H1 (cell line): ENCODE results near the gene C6orf58. TPM values are rescaled to one million over a fixed set of nuclear protein-coding genes. Genes with fewer than 3 reads are reported as not detected.

Experiments
- CTCF ChIA-PET: fragments of 300-600 bp; sonication (Branson Sonifier 250); formaldehyde crosslinking; loops from one replicate; lab custom pipeline; 2021; ENCODE audit not compliant: partially characterized antibody; lab: Charles Lee
- POLR2A ChIA-PET: fragments of 300-600 bp; sonication (Branson Sonifier 250); formaldehyde crosslinking; loops from one replicate; lab custom pipeline; 2021; ENCODE audit warnings: inconsistent platforms; ENCODE audit not compliant: partially characterized antibody; lab: Charles Lee
- DNase-seq, 2 experiments: peaks; one replicate each; pipeline versions ENCODE4 v3.0.0 to v3.0.0-alpha.2; 2010 to 2022; ENCODE audit warnings: low spot score in 2 of 2, low read depth in 1 of 2, mixed read lengths in 1 of 2
- FAIRE-seq: peaks from 2 replicates; lab custom pipeline; 2011; peaks lifted over from hg19 to GRCh38; lab: Jason Lieb, UNC
- H2AFZ ChIP-seq: 2 replicates; pipeline ENCODE4 v1.8.1; 2012; ENCODE audit warnings: low read length, inconsistent platforms
- H2AK5ac ChIP-seq: 2 replicates; pipeline ENCODE4 v1.6.1; 2013; ENCODE audit warnings: low read depth, low read length
- H2BK120ac ChIP-seq: replicated peaks from 2 replicates; pipeline ENCODE3; 2013; ENCODE audit warnings: low read depth, low read length, inconsistent platforms
- H2BK12ac ChIP-seq: 2 replicates; pipeline ENCODE4 v1.6.1; 2013; ENCODE audit warnings: low read depth, low read length
- H2BK15ac ChIP-seq: 2 replicates; pipeline ENCODE4 v1.6.1; 2013; ENCODE audit warnings: low read length
- H2BK20ac ChIP-seq: 2 replicates; pipeline ENCODE4 v1.6.1; 2013; ENCODE audit warnings: low read length
- H2BK5ac ChIP-seq: 2 replicates; pipeline ENCODE4 v1.6.1; 2013; ENCODE audit warnings: low read depth, low read length
- H3K14ac ChIP-seq: 2 replicates; pipeline ENCODE4 v1.6.1; 2013; ENCODE audit warnings: inconsistent platforms; ENCODE audit not compliant: insufficient read length
- H3K18ac ChIP-seq: 2 replicates; pipeline ENCODE4 v1.6.1; 2013; ENCODE audit warnings: low read length; ENCODE audit errors: extremely low read depth
- H3K23ac ChIP-seq: 2 replicates; pipeline ENCODE4 v1.6.1; 2013; ENCODE audit warnings: inconsistent platforms; ENCODE audit not compliant: insufficient read length
- H3K23me2 ChIP-seq: 2 replicates; pipeline ENCODE4 v1.6.1; 2013; ENCODE audit warnings: low read depth, low read length
- H3K27ac ChIP-seq: 2 replicates; pipeline ENCODE4 v1.6.1; 2011; ENCODE audit warnings: low read depth, low read length, inconsistent platforms
- H3K27me3 ChIP-seq, 4 experiments: replicated peaks in 1 of 4; 1 replicate in 1 of 4; 2 replicates in 3 of 4; pipeline versions ENCODE4 v1.6.1 to v1.8.1; 2011 to 2013; ENCODE audit warnings: low read length in 3 of 4, mild to moderate bottlenecking in 3 of 4, inconsistent platforms in 2 of 4, mixed read lengths in 2 of 4, moderate library complexity in 1 of 4; ENCODE audit not compliant: control insufficient read depth in 3 of 4, insufficient read depth in 3 of 4; ENCODE audit errors: extremely low read depth in 1 of 4
- H3K36me3 ChIP-seq, 4 experiments: 2 replicates each; pipeline versions ENCODE4 v1.6.1 to v1.8.1; 2011 to 2013; ENCODE audit warnings: mild to moderate bottlenecking in 4 of 4, low read length in 3 of 4, moderate library complexity in 2 of 4, control low read depth in 1 of 4, inconsistent platforms in 1 of 4; ENCODE audit not compliant: insufficient read depth in 4 of 4, control insufficient read depth in 2 of 4
- H3K4ac ChIP-seq: replicated peaks from 2 replicates; pipeline ENCODE3; 2013; ENCODE audit warnings: low read length, low read depth, mixed read lengths, inconsistent platforms; ENCODE audit not compliant: insufficient read length
- H3K4me1 ChIP-seq, 4 experiments: replicated peaks in 1 of 4; 1 replicate in 1 of 4; 2 replicates in 3 of 4; pipeline versions ENCODE4 v1.6.1 to v1.8.1; 2011 to 2013; ENCODE audit warnings: low read length in 3 of 4, inconsistent platforms in 2 of 4, mixed read lengths in 1 of 4; ENCODE audit not compliant: insufficient read depth in 4 of 4, control insufficient read depth in 3 of 4
- H3K4me2 ChIP-seq, 2 experiments: 2 replicates each; pipeline versions ENCODE4 v1.6.1 to v1.8.1; 2011 to 2013; ENCODE audit warnings: low read depth in 2 of 2, low read length in 2 of 2, control low read depth in 1 of 2, inconsistent platforms in 1 of 2, mild to moderate bottlenecking in 1 of 2; ENCODE audit not compliant: insufficient read depth in 1 of 2
- H3K4me3 ChIP-seq, 4 experiments: fragments of 200-600, 300-600 bp in 1 of 4; sonication (generic), shearing (Covaris generic), sonication (Bioruptor Twin) in 1 of 4; 2 replicates each; pipeline versions ENCODE4 v1.5.1 to v1.8.1; 2011 to 2016; ENCODE audit warnings: low read length in 4 of 4, low read depth in 3 of 4, control low read depth in 2 of 4, inconsistent platforms in 2 of 4, mild to moderate bottlenecking in 2 of 4, mixed read lengths in 1 of 4, moderate library complexity in 1 of 4; ENCODE audit not compliant: insufficient read depth in 2 of 4; ENCODE audit errors: extremely low read depth in 1 of 4
- H3K56ac ChIP-seq: replicated peaks from 2 replicates; pipeline ENCODE3; 2013; ENCODE audit warnings: low read depth, mild to moderate bottlenecking, mixed read lengths, low read length, inconsistent platforms; ENCODE audit not compliant: insufficient read length
- H3K79me1 ChIP-seq: 2 replicates; pipeline ENCODE4 v1.6.1; 2013; ENCODE audit warnings: low read depth, low read length, control low read depth
- H3K79me2 ChIP-seq, 2 experiments: 2 replicates each; pipeline versions ENCODE4 v1.6.1 to v1.8.1; 2012 to 2013; ENCODE audit warnings: low read length in 2 of 2, mild to moderate bottlenecking in 2 of 2, inconsistent platforms in 1 of 2; ENCODE audit not compliant: insufficient read depth in 2 of 2, control insufficient read depth in 1 of 2
- H3K9ac ChIP-seq, 4 experiments: replicated peaks in 1 of 4; 1 replicate in 1 of 4; 2 replicates in 3 of 4; pipeline versions ENCODE4 v1.6.1 to v1.8.1; 2011 to 2013; ENCODE audit warnings: low read depth in 3 of 4, low read length in 3 of 4, control low read depth in 2 of 4, mild to moderate bottlenecking in 2 of 4, moderate library complexity in 2 of 4, inconsistent platforms in 1 of 4; ENCODE audit errors: extremely low read depth in 1 of 4
- H3K9me3 ChIP-seq, 2 experiments: 2 replicates each; pipeline versions ENCODE4 v1.6.1 to v1.8.1; 2012 to 2013; ENCODE audit warnings: mild to moderate bottlenecking in 2 of 2, moderate library complexity in 2 of 2, control low read depth in 1 of 2, inconsistent platforms in 1 of 2, low read depth in 1 of 2, low read length in 1 of 2, mixed read lengths in 1 of 2; ENCODE audit not compliant: insufficient read depth in 2 of 2
- H4K20me1 ChIP-seq, 2 experiments: replicated peaks in 1 of 2; 2 replicates each; pipeline versions ENCODE3 to v1.8.1; 2011 to 2013; ENCODE audit warnings: inconsistent platforms in 2 of 2, low read length in 2 of 2, mild to moderate bottlenecking in 1 of 2; ENCODE audit not compliant: insufficient read depth in 2 of 2, control insufficient read depth in 1 of 2
- H4K5ac ChIP-seq: 2 replicates; pipeline ENCODE4 v1.6.1; 2013; ENCODE audit warnings: low read length, low read depth, mixed read lengths, inconsistent platforms; ENCODE audit not compliant: insufficient read length
- H4K8ac ChIP-seq: 2 replicates; pipeline ENCODE4 v1.8.0; 2013; ENCODE audit warnings: mild to moderate bottlenecking, moderate library complexity, low read length, inconsistent platforms; ENCODE audit not compliant: insufficient read depth; ENCODE audit errors: extremely low read depth
- H4K91ac ChIP-seq: replicated peaks from 2 replicates; pipeline ENCODE3; 2013; ENCODE audit warnings: low read length, mixed read lengths, inconsistent platforms; ENCODE audit not compliant: insufficient read length
- ASH2L ChIP-seq: fragments of 200-600, 300-600 bp; sonication (generic); IDR thresholded peaks from one replicate; pipeline ENCODE4 v1.7.1; 2017; ENCODE audit warnings: low read length
- CEBPB ChIP-seq: IDR thresholded peaks from 2 replicates; pipeline ENCODE4 v1.6.1; 2012; ENCODE audit warnings: low read depth, low read length
- CHD1 ChIP-seq: IDR thresholded peaks from 2 replicates; pipeline ENCODE4 v1.6.1; 2012; ENCODE audit warnings: low read depth, low read length, improper control_type of control experiment
- HDAC2 ChIP-seq, 2 experiments: fragments of 300-600 bp in 1 of 2; sonication (generic) in 1 of 2; IDR thresholded peaks; 2 replicates each; pipeline ENCODE4 v1.6.1; 2011 to 2012; ENCODE audit warnings: low read depth in 2 of 2, low read length in 2 of 2, mild to moderate bottlenecking in 2 of 2, moderate library complexity in 2 of 2, borderline replicate concordance in 1 of 2, inconsistent platforms in 1 of 2
- RAD21 ChIP-seq, 2 experiments: IDR thresholded peaks in 1 of 2; conservative IDR thresholded peaks in 1 of 2; 2 replicates each; pipeline ENCODE4 v1.6.1; 2011; ENCODE audit warnings: low read depth in 2 of 2, low read length in 2 of 2, improper control_type of control experiment in 1 of 2, inconsistent platforms in 1 of 2, mild to moderate bottlenecking in 1 of 2, moderate library complexity in 1 of 2
- RNF2 ChIP-seq: fragments of 200-900, 300-1000 bp; sonication (generic); IDR thresholded peaks from 2 replicates; pipeline ENCODE4 v1.7.1; 2016; ENCODE audit warnings: borderline replicate concordance, low read depth, mild to moderate bottlenecking, antibody characterized with exemption, low read length; ENCODE audit not compliant: poor library complexity, severe bottlenecking; ENCODE audit errors: missing control alignments
- RXRA ChIP-seq: IDR thresholded peaks from 2 replicates; pipeline ENCODE4 v1.6.1; 2011; ENCODE audit warnings: low read depth, mild to moderate bottlenecking, low read length, moderate library complexity; ENCODE audit not compliant: insufficient read depth
- TAF1 ChIP-seq: IDR thresholded peaks from 2 replicates; pipeline ENCODE4 v1.6.1; 2011; ENCODE audit warnings: mild to moderate bottlenecking, low read depth, low read length
- TBP ChIP-seq: IDR thresholded peaks from 2 replicates; pipeline ENCODE4 v1.6.1; 2011; ENCODE audit warnings: low read depth, low read length, improper control_type of control experiment
- TEAD4 ChIP-seq: IDR thresholded peaks from 2 replicates; pipeline ENCODE4 v1.6.1; 2012; ENCODE audit warnings: low read depth, low read length, inconsistent platforms, mixed read lengths
- YY1 ChIP-seq: IDR thresholded peaks from 2 replicates; pipeline ENCODE4 v1.6.1; 2011; ENCODE audit warnings: low read depth, mild to moderate bottlenecking, low read length
- WGBS, 2 experiments: shearing (Covaris generic) in 1 of 2; methylation state at CpG; one replicate each; pipeline versions ENCODE4 v1.1.6 to v1.1.7; 2013 to 2015; ENCODE audit warnings: low lambda C conversion rate in 2 of 2, mixed read lengths in 2 of 2, inconsistent platforms in 1 of 2, low coverage in 1 of 2, missing lambda C conversion rate in 1 of 2; ENCODE audit not compliant: insufficient replicate concordance in 2 of 2, insufficient coverage in 1 of 2, insufficient read length in 1 of 2; ENCODE audit errors: extremely low coverage in 1 of 2, missing lambda C conversion rate in 1 of 2; 5-methylcytosine and 5-hydroxymethylcytosine counted together
- polyA plus RNA-seq, 7 experiments: library from polyadenylated mRNA; depleted of rRNA in 3 of 7; stranded (reverse) in 5 of 7; unstranded in 2 of 7; fragments of >200 nt in 5 of 7; fragments of 200-250 nt in 2 of 7; gene quantifications; 1 replicate in 5 of 7; 2 replicates in 1 of 7; 4 replicates in 1 of 7; pipeline versions ENCODE4 v1.2.1 to v1.2.3, GENCODE V29; 2011 to 2013; ENCODE audit warnings: missing spikeins in 2 of 7, mixed read lengths in 2 of 7
- total RNA-seq: library from RNA; stranded (reverse); fragmentation: NEBNext Ultra II Directional; extraction: Animal tissue kit (Norgen Biotek cat#: 25700); gene quantifications from 2 replicates; pipeline ENCODE4 v1.2.1, GENCODE V29; 2021

Gene C6orf58
- total and polyA plus RNA-seq, 2 of the 8 experiments (the other 6 are each of a cell fraction or from before 2014, with no cell fraction given) = not detected

GRCh38 chr6:127585123-127585522 lies 8.1 kb downstream of the C6orf58 start:
- Histone ChIP-seq H2BK15ac (no peak overlapping the region), H3K4me1 (no peaks in the 10 kb centered on the region), H3K27ac (no peak overlapping the region), H4K5ac (no peak overlapping the region), H3K4ac (no peak overlapping the region), H2AK5ac (no peak overlapping the region), H3K9ac (no peak overlapping the region), H3K56ac (no peak overlapping the region), H4K8ac (no peak overlapping the region), H3K9me3 (no peaks in the 10 kb centered on the region), H2AFZ (no peak overlapping the region), H3K4me3 (no peak overlapping the region), H3K14ac (no peak overlapping the region), H4K20me1 (no peaks in the 10 kb centered on the region), H3K79me1 (no peaks in the 10 kb centered on the region), H3K23me2 (no peaks in the 10 kb centered on the region), H4K91ac (no peak overlapping the region), H2BK120ac (no peak overlapping the region), H3K18ac (no peak overlapping the region), H3K27me3 (no peaks in the 10 kb centered on the region), H2BK20ac (no peak overlapping the region), H3K79me2 (no peaks in the 10 kb centered on the region), H3K23ac (no peak overlapping the region), H2BK12ac (no peak overlapping the region), H3K4me2 (no peak overlapping the region), H2BK5ac (no peak overlapping the region), H3K36me3 (no peaks in the 10 kb centered on the region)
- POLR2A ChIA-PET = interaction anchor here (0.6 kb wide), 1 partner anchor 442 kb away, joined by 3 read pairs; no protein-coding TSS in a partner anchor
- DNase-seq (no peak), FAIRE-seq (no peak)
- no peak for TF ChIP-seq RXRA
- no peak for TF ChIP-seq CHD1
- no peak for TF ChIP-seq YY1
- TF ChIP-seq RAD21 (IDR thresholded peaks at IDR 0.05 in 1 of 2, conservative IDR thresholded peaks at IDR 0.05 in 1 of 2; ENCODE audit: low read depth in 2 of 2, low read length in 2 of 2) = no peak
- no peak for TF ChIP-seq TAF1
- no peak for TF ChIP-seq RNF2
- no peak for TF ChIP-seq TBP
- TF ChIP-seq TEAD4 = no peak
- no peak for TF ChIP-seq ASH2L
- TF ChIP-seq HDAC2 (IDR thresholded peaks at IDR 0.05; ENCODE audit: borderline replicate concordance in 1 of 2, low read depth in 2 of 2, low read length in 2 of 2) = no peak
- no peak for TF ChIP-seq CEBPB
- WGBS, 2 experiments = 87% methylated on average over 2 of the region's 2 CpGs; no CpG with 5 or more reads in 1 of the 2 experiments
- CTCF ChIA-PET = interaction anchor here (0.6 to 0.8 kb wide), 2 partner anchors 8 to 1932 kb away, joined by 4 to 5 read pairs; partner anchors contain the start of gene C6orf58
